ES-I3 (cell line): Measurements from ENCODE around the gene PTDSS2.

Experiments
- H3K36me3 ChIP-seq: 2 replicates; pipeline ENCODE4 v1.6.1; 2013; ENCODE audit warnings: mild to moderate bottlenecking, low read length, control low read depth, moderate library complexity; ENCODE audit not compliant: insufficient read depth
- H3K4me1 ChIP-seq: 2 replicates; pipeline ENCODE4 v1.6.1; 2013; ENCODE audit warnings: mild to moderate bottlenecking, control low read depth, low read length; ENCODE audit not compliant: insufficient read depth
- H3K9ac ChIP-seq: 2 replicates; pipeline ENCODE4 v1.6.1; 2013; ENCODE audit warnings: low read depth, mild to moderate bottlenecking, low read length, moderate library complexity
- H3K9me3 ChIP-seq: 2 replicates; pipeline ENCODE4 v1.6.1; 2013; ENCODE audit warnings: mild to moderate bottlenecking, low read length, moderate library complexity; ENCODE audit not compliant: control insufficient read depth, insufficient read depth

Gene PTDSS2

DNA sequence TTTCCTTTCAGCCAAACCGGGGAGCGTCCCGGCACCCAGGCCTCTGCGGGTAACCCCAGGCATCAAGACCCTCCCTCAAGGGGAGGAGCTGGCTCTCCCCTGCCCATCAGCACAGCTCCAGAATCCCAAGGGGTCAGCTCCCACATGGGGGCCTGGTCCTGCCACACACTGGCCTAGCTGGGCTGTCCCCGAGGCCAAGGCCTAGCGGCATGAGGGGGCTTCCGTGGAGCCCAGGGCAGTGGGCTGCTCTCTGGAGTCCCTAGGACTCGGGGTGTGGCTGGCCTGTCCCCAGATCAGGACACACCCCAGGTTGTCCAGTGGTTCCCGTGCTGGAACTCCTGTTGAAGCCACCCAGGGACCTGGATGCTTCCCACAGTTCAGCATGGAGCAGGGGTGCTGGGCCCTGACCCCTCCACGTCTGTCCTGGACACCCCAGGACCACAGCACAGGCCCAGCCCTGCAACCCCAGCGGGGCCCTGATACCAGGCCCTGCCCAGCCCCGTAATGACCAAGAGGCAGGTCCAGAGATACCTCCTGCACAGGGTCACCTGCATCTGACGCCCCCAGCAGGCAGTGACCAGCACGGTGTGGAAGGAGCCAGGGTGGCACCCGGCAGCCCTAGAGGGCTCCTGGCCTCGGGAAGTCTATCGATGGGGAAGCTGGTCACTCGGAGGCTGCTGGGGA, 79.8 kb downstream of the PTDSS2 start:
- H3K36me3 ChIP-seq, result peaks cover 3% of the 10 kb centered on the region; the same call in 1 of the 2 replicates
- H3K9ac ChIP-seq, result no peak overlapping the region

DNA sequence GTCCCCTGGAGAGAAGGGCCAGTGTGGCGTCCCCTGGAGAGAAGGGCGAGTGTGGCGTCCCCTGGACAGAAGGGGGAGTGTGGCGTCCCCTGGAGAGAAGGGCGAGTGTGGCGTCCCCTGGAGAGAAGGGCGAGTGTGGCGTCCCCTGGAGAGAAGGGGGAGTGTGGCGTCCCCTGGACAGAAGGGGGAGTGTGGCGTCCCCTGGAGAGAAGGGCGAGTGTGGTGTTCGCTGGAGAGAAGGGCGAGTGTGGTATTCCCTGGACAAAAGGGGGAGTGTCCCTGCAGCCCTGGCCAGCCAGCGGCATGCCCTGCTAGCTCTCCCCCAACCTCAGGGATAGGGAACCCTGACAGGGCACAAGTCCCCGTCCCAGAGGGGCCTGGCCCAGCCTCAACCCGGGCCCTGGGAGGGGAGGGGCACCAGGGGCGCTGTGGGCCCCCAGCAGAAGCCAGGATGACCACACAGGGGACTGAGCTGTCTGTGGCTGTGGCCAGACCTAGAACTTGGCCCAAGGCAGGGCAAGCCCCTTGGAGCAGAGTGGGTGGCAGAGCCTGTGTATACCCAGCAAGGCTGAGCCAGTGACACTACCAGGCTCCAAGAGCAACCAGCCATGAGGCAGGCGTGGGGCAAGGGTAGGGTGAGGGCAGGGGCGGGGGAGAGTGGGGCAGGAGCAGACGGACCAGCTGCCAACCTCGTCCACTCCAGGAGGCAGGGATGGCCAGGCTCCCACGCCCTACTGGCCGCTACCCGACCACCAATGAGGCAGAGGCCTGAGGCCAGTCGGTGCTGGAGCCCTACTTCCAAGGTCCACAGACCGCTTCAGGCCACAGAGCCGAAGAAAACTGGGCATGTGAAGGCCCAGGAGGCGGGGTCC, 81.1 kb downstream of the PTDSS2 start:
- peaks cover 3% of the 10 kb centered on the region; the same call in 1 of the 2 replicates for H3K36me3 ChIP-seq
- no peaks in the 10 kb centered on the region for H3K4me1 ChIP-seq

More for the DNA sequence above, 79.8 kb downstream of the PTDSS2 start:
- H3K4me1 ChIP-seq, result no peaks in the 10 kb centered on the region
- no peaks in the 10 kb centered on the region for H3K9me3 ChIP-seq

DNA sequence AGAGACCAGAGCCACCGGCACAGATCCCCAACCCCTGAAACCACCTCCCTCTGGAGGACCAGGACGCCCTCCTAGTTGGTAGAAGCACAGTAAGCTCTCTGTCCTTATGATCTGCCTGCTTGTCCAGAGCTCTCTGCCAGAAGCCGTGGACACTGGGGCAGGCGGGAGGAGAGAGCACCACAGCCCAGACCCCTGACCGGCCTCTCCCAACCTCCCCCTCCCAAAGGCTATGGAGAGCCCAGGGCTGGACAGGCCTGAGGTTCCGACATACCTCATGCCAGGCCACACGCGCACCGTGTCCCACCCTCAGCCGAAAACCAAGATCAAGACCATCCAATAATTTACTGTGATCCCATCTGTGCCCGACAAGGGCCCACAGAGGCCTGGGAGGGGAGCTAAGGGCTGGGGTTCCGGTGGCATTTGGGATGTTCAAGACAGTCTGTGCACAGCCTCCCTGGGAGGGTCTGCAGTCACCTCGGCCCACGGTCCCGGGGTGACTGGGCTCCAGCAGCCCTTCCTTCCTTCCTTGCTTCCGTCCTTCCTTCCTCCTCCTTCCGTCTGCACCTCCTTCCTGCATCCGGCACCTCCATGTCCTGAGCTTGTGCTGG, 81.9 kb downstream of the PTDSS2 start:
- Histone ChIP-seq H3K36me3 (peaks cover 3% of the 10 kb centered on the region; the same call in 1 of the 2 replicates), H3K4me1 (no peaks in the 10 kb centered on the region), H3K9me3 (no peaks in the 10 kb centered on the region), H3K9ac (no peak overlapping the region)

More for the DNA sequence above, 81.1 kb downstream of the PTDSS2 start:
- Histone ChIP-seq H3K9ac (no peak overlapping the region), H3K9me3 (no peaks in the 10 kb centered on the region)

DNA sequence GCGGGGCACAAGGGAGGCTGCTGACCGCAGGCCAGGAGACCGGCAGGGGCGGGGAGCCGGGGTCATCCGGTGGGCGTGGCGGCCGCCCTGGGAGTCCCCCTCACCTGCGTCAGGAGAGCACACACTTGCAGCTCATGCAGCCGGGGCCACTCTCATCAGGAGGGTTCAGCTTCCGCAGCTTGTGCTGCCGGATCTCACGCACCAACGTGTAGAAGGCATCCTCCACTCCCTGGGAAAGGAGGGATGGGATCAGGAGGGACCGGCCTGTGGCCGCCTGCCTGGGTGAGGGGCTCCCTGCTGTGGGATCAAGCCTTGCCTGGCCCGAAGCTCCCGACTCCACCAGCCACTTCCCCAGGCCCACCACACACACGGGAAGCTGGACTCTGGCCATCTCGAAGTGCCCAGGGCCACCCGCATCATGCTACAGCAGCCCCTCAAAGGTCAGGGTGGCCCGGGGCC, 82.5 kb downstream of the PTDSS2 start:
- Histone ChIP-seq H3K9ac (no peak overlapping the region), H3K9me3 (no peaks in the 10 kb centered on the region), H3K4me1 (no peaks in the 10 kb centered on the region), H3K36me3 (peaks cover 3% of the 10 kb centered on the region; the same call in 1 of the 2 replicates)

DNA sequence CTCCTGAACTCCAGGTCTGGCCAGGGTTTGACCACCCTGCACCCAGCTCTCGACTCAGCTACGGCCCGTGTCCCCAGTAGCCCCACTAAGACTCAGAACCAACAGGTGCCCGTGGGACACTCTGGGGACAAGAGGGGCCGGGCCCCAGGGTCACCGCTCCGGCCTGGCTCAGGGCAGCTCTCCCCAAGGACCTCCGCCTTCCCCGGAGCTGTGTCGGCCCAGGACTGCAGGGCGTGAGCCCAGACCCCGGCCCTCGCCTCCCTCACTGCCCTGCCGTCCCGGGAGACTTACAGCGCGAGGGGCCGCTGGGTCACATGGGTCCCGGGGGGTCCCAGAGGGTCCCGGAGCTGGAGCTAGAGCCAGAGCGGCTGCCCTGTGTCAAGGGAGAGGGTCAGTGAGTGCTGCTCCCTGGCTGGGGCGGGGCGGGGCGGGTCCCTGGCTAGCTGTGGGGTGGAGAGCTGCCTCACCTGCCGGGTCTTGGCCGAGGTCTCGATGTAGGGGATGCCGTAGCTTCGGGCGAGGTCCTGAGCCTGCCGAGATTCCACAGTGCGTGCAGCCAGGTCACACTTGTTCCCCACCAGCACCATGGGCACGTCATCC, 83.0 kb downstream of the PTDSS2 start:
- Histone ChIP-seq H3K9ac (no peak overlapping the region), H3K36me3 (peaks cover 3% of the 10 kb centered on the region; the same call in 1 of the 2 replicates), H3K4me1 (no peaks in the 10 kb centered on the region), H3K9me3 (no peaks in the 10 kb centered on the region)

DNA sequence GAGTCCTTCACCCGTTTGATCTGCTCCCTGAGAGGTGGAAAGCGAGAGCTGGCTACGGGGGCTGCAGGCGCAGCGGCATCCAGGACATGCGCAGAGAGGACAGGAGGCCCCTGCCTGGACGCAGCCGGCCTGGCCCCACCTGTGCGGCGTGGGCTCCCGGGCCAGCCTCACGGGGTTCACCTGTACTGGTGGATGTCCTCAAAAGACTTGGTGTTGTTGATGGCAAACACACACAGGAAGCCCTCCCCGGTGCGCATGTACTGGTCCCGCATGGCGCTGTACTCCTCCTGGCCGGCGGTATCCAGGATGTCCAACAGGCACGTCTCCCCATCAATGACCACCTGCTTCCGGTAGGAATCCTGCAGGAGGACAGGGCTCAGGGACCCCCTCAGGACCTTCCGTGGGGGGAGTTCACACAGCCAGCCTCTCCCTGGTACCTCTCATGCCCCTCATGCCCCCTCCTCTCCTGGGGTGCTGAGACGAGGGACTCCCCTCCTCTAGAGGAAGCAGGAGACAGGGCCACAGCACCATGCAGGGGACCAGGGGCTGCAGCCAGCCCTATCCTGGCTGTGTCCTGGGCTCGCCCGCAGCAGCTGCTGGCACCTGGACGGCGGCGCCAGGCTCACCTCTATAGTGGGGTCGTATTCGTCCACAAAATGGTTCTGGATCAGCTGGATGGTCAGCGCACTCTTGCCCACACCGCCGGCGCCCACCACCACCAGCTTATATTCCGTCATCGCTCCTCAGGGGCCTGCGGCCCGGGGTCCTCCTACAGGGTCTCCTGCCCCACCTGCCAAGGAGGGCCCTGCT, 83.7 kb downstream of the PTDSS2 start:
- Histone ChIP-seq H3K36me3 (peaks cover 3% of the 10 kb centered on the region; the same call in 1 of the 2 replicates), H3K4me1 (no peaks in the 10 kb centered on the region), H3K9ac (peak overlapping the region; percentile 85; the same call in 1 of the 2 replicates), H3K9me3 (no peaks in the 10 kb centered on the region)

DNA sequence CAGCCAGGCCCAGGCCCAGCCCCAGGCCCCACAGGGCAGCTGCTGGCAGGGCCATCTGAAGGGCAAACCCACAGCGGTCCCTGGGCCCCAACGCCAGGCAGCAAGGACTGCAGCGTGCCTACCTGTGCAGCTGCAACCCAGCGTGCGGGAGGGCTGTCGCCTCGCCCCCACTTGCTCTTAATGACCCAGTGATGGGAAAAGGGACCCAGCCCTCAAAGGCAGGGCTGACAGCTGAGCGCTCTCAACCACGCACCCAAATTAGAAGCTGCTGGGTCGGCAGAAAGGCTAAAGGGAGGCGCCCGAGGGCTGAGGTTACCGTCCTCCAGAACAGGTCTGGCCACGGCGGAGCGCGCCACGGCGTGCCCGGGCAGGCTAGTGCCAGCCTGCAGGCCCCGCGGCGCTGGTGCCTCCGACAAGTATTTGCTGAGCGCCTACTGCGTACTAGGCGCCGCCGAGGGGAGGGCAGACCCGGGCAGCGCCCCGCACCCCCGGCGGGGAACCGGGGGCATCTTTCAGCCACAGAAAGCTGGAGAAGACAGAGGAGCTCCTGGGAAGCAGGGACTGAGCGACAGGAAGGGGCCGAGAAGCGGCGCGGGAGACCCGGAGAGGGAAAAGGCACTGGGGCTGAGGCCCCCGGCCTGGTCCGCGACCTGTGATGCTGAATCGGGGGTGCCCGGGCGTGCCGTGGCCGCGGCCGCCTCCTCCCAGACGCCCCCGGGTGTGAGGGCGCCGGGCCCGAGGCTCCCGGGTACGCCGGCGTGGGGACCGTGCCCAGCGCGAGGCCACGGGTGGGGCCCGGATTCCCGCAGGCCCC, 84.5 kb downstream of the PTDSS2 start:
- Histone ChIP-seq H3K4me1 (no peaks in the 10 kb centered on the region), H3K36me3 (peaks cover 3% of the 10 kb centered on the region; the same call in 1 of the 2 replicates), H3K9ac (peak overlapping the region; percentile 85), H3K9me3 (no peaks in the 10 kb centered on the region)

DNA sequence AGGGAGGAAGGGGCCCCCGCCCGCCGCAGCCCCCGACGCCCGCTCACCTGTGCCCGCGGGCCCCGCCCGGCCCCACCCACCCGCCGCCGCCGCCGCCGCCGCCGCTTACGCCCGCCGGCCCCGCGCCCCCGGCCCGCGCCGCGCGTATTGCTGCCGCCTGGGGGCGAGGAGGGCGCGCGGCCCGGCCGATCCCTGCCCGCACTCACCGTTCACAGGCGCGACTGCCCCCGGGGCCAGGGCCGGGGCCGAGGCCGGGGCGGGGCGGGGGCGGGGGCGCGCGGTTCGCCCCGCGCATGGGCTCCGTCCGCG, 85.1 kb downstream of the PTDSS2 start:
- H3K9ac ChIP-seq, result peak overlapping the region; percentile 85; the same call in 1 of the 2 replicates
- peaks cover 3% of the 10 kb centered on the region; the same call in 1 of the 2 replicates for H3K36me3 ChIP-seq
- no peaks in the 10 kb centered on the region for H3K4me1 ChIP-seq
- no peaks in the 10 kb centered on the region for H3K9me3 ChIP-seq

DNA sequence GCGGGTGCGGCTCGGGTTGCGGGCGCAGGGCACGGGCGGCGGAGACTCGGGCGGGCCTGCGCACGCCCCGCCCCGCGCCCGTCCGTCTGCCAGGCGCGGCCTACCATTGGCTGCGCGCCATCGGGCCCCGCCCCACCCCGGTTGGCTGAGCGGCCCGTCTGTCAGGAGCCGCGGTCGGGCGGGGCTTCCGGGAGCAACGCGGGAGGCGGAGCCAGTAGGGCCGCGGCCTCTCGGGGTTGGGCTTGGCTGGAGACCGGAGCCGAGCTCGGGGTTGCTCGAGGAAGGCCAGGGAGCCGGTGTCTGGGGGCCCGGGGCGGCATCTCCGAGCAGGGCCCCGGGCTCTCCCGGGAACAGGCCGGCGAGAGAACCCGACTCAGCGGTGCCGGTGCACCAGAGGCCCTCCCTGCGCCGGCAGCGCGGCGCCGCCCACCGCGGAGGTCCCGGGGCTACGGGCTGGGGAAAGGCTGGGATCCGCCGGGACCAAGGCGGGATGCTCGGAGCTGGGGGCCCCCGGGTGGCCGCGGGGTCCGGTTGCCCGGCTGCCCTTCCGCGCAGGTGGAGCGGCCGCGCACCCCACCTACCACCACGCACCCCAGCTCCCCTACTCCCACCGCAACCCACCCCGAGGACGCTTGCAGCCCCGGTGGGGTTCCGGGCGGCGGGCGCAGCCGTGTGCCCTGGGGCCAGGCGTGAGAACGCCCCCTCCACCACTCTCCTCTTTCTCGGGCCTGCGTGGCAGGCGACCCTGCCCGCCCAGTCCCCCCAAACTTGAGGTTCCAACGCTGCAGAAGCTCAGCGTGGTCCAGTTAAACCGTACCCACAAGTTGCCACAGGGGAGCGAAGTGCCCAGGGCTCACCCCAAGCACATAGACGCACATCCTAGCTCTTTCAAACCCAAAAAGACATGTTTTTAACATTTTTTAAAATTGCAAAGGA, 85.7 kb downstream of the PTDSS2 start, which contains the start of gene HRAS:
Gene HRAS (minus strand): TSS at position 58 of the 936 bp plus-strand sequence.
- Histone ChIP-seq H3K36me3 (peaks cover 3% of the 10 kb centered on the region; the same call in 1 of the 2 replicates), H3K9ac (peak within 1 kb of the TSS; percentile 93), H3K9me3 (no peaks in the 10 kb centered on the region), H3K4me1 (no peaks in the 10 kb centered on the region)

DNA sequence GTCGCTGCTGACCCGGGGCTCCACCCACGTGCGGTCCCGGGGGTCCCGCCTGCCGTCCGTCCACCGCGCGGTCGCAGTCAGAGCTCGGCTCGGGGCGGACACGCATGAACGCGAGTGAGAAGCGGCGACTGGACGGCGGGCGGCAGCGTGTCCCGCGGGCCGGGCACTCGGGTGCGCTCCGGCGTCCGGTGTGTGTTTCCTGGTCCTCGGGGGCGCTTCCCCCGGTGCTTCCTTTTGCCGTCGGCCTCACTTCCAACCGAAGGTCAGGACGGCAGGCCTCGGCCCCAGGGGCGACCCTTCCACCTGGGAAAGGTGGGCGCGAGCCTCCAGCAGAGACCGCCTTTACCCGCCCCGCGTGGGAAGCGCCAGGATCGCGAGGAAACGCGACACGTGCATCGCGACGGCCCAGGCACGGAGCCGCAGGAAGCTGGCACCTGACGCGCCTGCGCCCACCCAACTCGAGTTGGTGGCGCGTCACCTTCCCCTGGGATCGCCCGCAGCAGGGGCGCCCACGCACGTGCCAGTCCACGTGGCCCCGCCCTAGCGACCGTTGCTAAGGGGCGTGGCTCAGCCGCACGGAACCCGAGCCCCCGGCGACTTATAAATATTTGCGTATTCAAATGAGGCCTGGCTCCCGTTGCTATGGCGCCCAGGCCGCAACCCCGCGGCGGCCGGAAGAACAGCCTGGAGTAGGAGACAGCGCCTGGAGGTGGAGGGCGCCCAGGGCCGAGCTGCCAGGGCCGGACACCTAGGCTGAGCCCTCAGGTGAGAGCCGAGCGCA, 87.0 kb downstream of the PTDSS2 start, which contains the start of gene LRRC56:
Gene LRRC56 (plus strand): TSS at position 687 of the 781 bp plus-strand sequence. CDS start 3,158 bp downstream, outside the sequence.
- Histone ChIP-seq H3K9ac (peak within 1 kb of the TSS; percentile 93), H3K4me1 (no peaks in the 10 kb centered on the region), H3K9me3 (no peaks in the 10 kb centered on the region), H3K36me3 (peaks cover 3% of the 10 kb centered on the region; the same call in 1 of the 2 replicates)

DNA sequence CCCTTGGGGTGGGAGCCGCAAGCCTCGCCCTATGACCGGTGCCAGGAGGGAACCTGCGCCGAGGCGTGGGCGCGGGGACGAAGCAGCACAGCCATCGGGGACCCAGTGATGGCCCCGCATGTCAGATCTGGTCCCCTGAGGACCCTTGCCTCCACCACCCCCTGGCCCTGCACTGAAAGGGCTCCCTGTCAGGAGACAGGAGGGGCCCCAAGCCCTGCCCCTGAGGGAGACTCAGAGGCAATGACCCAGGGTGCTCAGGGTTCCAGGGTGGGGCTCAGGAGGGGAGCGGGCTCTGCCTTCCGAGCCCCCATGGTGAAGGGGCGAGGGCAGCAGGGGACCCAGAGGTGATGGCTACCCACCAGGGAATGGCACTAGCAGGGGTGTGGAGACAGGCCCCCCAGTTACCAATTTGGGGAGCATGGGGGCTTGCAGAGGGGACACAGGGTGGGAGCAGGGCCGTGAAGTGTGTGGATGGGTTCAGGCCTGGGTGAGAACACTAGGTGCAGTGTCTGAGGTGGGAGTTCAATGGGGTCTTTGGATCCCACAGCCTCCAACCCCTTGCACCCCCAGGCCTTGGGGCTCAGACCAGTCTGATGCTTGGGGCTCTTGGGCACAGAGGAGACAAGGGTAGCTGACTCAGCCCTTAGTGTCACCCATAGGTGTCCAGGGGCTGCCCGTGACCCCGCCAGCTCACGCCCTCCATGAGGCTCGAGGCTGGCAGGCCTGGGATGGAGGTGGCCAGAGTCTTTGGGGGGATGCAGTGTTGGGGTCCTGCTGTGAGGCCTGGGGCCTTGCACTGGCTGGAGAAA, 87.7 kb downstream of the PTDSS2 start:
- H3K9ac ChIP-seq, result peak overlapping the region; percentile 93
- no peaks in the 10 kb centered on the region for H3K4me1 ChIP-seq
- no peaks in the 10 kb centered on the region for H3K9me3 ChIP-seq
- peaks cover 3% of the 10 kb centered on the region; the same call in 1 of the 2 replicates for H3K36me3 ChIP-seq
